Measurements from ENCODE around the gene PECR.

DNA sequence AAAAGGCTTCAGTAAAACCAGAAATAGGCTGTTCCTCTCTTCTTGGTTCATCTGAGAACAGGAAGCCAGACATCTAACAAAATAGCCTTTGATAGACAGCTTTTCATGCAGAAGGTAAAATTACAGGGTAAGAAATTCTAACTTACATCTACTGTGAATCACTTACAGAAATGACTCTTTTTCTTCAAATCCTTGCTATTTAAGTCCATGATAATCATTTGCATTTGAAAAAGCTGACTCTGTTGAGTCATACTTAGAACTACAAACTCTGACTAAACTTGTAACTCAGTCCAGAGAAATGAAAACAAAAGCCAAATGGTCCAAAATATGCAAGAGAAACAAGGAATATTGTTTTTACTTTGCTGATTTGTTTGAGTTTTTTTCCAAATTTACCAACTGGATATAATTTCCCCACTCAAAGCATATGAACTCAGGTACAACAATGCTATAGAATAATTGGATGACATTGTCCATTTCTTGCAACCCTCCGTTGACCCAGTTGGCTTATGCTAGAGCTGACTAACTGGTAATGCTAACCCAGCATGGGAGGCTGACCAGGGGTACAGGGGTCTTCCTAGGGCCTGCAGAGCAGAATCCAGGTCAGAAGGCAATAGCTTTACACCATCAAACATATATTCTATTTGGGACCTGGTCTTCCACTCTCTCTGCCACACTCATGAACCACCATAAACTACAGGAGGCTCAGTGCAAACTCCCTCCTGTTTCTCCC lies 49.5 kb downstream of the PECR start:
- TF ChIP-seq, protein P1, sequence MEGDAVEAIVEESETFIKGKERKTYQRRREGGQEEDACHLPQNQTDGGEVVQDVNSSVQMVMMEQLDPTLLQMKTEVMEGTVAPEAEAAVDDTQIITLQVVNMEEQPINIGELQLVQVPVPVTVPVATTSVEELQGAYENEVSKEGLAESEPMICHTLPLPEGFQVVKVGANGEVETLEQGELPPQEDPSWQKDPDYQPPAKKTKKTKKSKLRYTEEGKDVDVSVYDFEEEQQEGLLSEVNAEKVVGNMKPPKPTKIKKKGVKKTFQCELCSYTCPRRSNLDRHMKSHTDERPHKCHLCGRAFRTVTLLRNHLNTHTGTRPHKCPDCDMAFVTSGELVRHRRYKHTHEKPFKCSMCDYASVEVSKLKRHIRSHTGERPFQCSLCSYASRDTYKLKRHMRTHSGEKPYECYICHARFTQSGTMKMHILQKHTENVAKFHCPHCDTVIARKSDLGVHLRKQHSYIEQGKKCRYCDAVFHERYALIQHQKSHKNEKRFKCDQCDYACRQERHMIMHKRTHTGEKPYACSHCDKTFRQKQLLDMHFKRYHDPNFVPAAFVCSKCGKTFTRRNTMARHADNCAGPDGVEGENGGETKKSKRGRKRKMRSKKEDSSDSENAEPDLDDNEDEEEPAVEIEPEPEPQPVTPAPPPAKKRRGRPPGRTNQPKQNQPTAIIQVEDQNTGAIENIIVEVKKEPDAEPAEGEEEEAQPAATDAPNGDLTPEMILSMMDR (IDR thresholded peaks at IDR 0.05 in 2 of 3, conservative IDR thresholded peaks at IDR 0.05 in 1 of 3; ENCODE audit: insufficient read depth in 2 of 3, low read depth in 1 of 3, low read length in 3 of 3), result no peak
- TF ChIP-seq MXI1 (IDR thresholded peaks at IDR 0.05; ENCODE audit: low read depth, low read length), result no peak
- TF ChIP-seq ZNF263 (CRISPR knock-in tag; IDR thresholded peaks at IDR 0.05; ENCODE audit: borderline replicate concordance), result no peak
- no peak for TF ChIP-seq CBX5 (IDR thresholded peaks at IDR 0.05; ENCODE audit: borderline replicate concordance, low read depth)
- TF ChIP-seq ZNF384 (IDR thresholded peaks at IDR 0.05; ENCODE audit: low read depth, low read length), result no peak
- no peak for TF ChIP-seq ZNF785 (CRISPR knock-in tag; IDR thresholded peaks at IDR 0.05)
